GM12878 (cell line): Measurements from ENCODE around the gene SH3D19. TPM values are rescaled to one million over a fixed set of nuclear protein-coding genes. Genes with fewer than 3 reads are reported as not detected.
"Not testable (repeated sequence)": the region's sequence is repeated elsewhere in the genome, so short reads cannot be mapped to it uniquely, and the experiment has no call there.

Experiments
- ATAC-seq: fragments of 200-7000 bp; cut with Tn5 transposase; 3 replicates; pipeline ENCODE4 v1.9.1; 2020; ENCODE audit warnings: mild to moderate bottlenecking, moderate library complexity
- BruUV-seq: library from RNA; stranded (reverse); fragments of 400-500 nt; replicated peaks from 2 replicates; lab custom pipeline; 2021; lab: Mats Ljungman, UMichigan
- CTCF ChIA-PET: fragments of 300-600 bp; sonication (Branson Sonifier 250); formaldehyde crosslinking; extraction: SDS; loops from one replicate; lab custom pipeline; 2021; ENCODE audit warnings: inconsistent platforms; lab: Yijun Ruan, JAX
- POLR2A ChIA-PET: fragments of 350-600 bp; formaldehyde crosslinking; extraction: SDS; loops from one replicate; lab custom pipeline; 2021; ENCODE audit warnings: inconsistent platforms; lab: Charles Lee
- RAD21 ChIA-PET: fragments of 300-600 bp; sonication (Branson Sonifier 250); formaldehyde crosslinking; loops from one replicate; lab custom pipeline; 2023; ENCODE audit warnings: antibody characterized with exemption; ENCODE audit not compliant: unreplicated experiment; lab: Charles Lee
- SMC1A ChIA-PET: fragments of 300-600 bp; sonication (Branson Sonifier 250); formaldehyde crosslinking; loops from one replicate; lab custom pipeline; 2023; ENCODE audit not compliant: unreplicated experiment, uncharacterized antibody; lab: Charles Lee
- DNase-seq: peaks from one replicate; pipeline ENCODE4 v3.0.0-alpha.2; 2011; ENCODE audit warnings: low read depth, low spot score
- FAIRE-seq: peaks from 3 replicates; lab custom pipeline; 2011; peaks lifted over from hg19 to GRCh38; lab: Jason Lieb, UNC
- H2AFZ ChIP-seq: 2 replicates; pipeline ENCODE4 v1.6.0; 2011; ENCODE audit warnings: low read depth, low read length, control low read depth; ENCODE audit not compliant: control insufficient read depth
- H3K27ac ChIP-seq: 2 replicates; pipeline ENCODE4 v1.5.1; 2011; ENCODE audit warnings: control low read depth; ENCODE audit not compliant: control insufficient read depth, insufficient read depth
- H3K27me3 ChIP-seq, 2 experiments: replicated peaks in 1 of 2; 2 replicates each; pipeline versions ENCODE4 v1.6.0 to v1.6.1; 2011; ENCODE audit warnings: low read length in 1 of 2; ENCODE audit not compliant: control insufficient read depth in 2 of 2, insufficient read depth in 2 of 2
- H3K36me3 ChIP-seq, 2 experiments: 2 replicates each; pipeline ENCODE4 v1.5.1; 2011; ENCODE audit warnings: low read length in 1 of 2; ENCODE audit not compliant: control insufficient read depth in 2 of 2, insufficient read depth in 2 of 2
- H3K4me1 ChIP-seq: 2 replicates; pipeline ENCODE4 v1.6.1; 2011; ENCODE audit warnings: mild to moderate bottlenecking, low read length, moderate library complexity, mixed read lengths; ENCODE audit not compliant: control insufficient read depth, insufficient read depth
- H3K4me2 ChIP-seq: 2 replicates; pipeline ENCODE4 v1.6.0; 2011; ENCODE audit warnings: control low read depth; ENCODE audit not compliant: control insufficient read depth, insufficient read depth
- H3K4me3 ChIP-seq: fragments of 200-600 bp; sonication (generic); 2 replicates; pipeline ENCODE4 v1.5.1; 2016
- H3K79me2 ChIP-seq: 2 replicates; pipeline ENCODE4 v1.6.0; 2011; ENCODE audit warnings: low read length; ENCODE audit not compliant: control insufficient read depth, insufficient read depth
- H3K9ac ChIP-seq: 2 replicates; pipeline ENCODE4 v1.8.0; 2011; ENCODE audit warnings: low read length, control low read depth, mixed read lengths; ENCODE audit not compliant: control insufficient read depth, insufficient read depth
- H3K9me3 ChIP-seq: replicated peaks from 3 replicates; pipeline ENCODE4 v1.5.1; 2011; ENCODE audit warnings: mild to moderate bottlenecking, low read length; ENCODE audit not compliant: control insufficient read depth, insufficient read depth
- H4K20me1 ChIP-seq: 2 replicates; pipeline ENCODE4 v1.6.0; 2011; ENCODE audit not compliant: control insufficient read depth, insufficient read depth
- ATF2 ChIP-seq: IDR thresholded peaks from 2 replicates; pipeline ENCODE4 v1.6.1; 2012; ENCODE audit warnings: low read length, inconsistent platforms
- BACH1 ChIP-seq: fragments of 450-650 bp; IDR thresholded peaks from 2 replicates; pipeline ENCODE4 v1.6.1; 2017; ENCODE audit warnings: mild to moderate bottlenecking, borderline replicate concordance
- BCLAF1 ChIP-seq: fragments of 450-650 bp; IDR thresholded peaks from 2 replicates; pipeline ENCODE4 v1.6.1; 2017; ENCODE audit warnings: antibody characterized with exemption, mild to moderate bottlenecking, moderate library complexity
- E2F8 ChIP-seq: fragments of 450-650 bp; IDR thresholded peaks from 2 replicates; pipeline ENCODE4 v1.6.1; 2018; ENCODE audit warnings: mild to moderate bottlenecking, low read depth, moderate library complexity; ENCODE audit not compliant: partially characterized antibody
- MTA2 ChIP-seq: fragments of 450-650 bp; IDR thresholded peaks from 2 replicates; pipeline ENCODE4 v1.6.1; 2016; ENCODE audit warnings: low read depth, mild to moderate bottlenecking, moderate library complexity
- NFYB ChIP-seq: IDR thresholded peaks from 2 replicates; pipeline ENCODE4 v1.6.1; 2011; ENCODE audit warnings: low read depth, mild to moderate bottlenecking, low read length, improper control_type of control experiment, moderate library complexity; ENCODE audit not compliant: insufficient read depth
- SRF ChIP-seq, 2 experiments: IDR thresholded peaks; 2 replicates each; pipeline ENCODE4 v1.6.1; 2011; ENCODE audit warnings: low read depth in 2 of 2, low read length in 2 of 2, mild to moderate bottlenecking in 1 of 2, moderate library complexity in 1 of 2
- TBL1XR1 ChIP-seq: IDR thresholded peaks from 2 replicates; pipeline ENCODE4 v1.6.1; 2012; ENCODE audit warnings: low read depth, low read length, improper control_type of control experiment
- ZNF622 ChIP-seq: fragments of 450-650 bp; IDR thresholded peaks from 2 replicates; pipeline ENCODE4 v1.6.1; 2017; ENCODE audit warnings: mild to moderate bottlenecking, inconsistent platforms
- WGBS: methylation state at CpG from one replicate; pipeline ENCODE4 v1.1.6; 2016; ENCODE audit warnings: low lambda C conversion rate; ENCODE audit not compliant: insufficient replicate concordance, insufficient coverage; ENCODE audit errors: missing lambda C conversion rate; 5-methylcytosine and 5-hydroxymethylcytosine counted together
- in situ Hi-C: fragments of 300-500 bp; cut with MboI; formaldehyde crosslinking; loops from 9 replicates; pipeline ENCODE4 v1.14.3; 2018; ENCODE audit warnings: mixed read lengths
- intact Hi-C: fragments of 100-400 bp; cut with micrococcal nuclease; formaldehyde crosslinking; loops from one replicate; pipeline ENCODE4 v1.14.2; 2022; ENCODE audit not compliant: unreplicated experiment
- polyA plus RNA-seq, 11 experiments: library from polyadenylated mRNA; depleted of rRNA in 4 of 11; unstranded in 6 of 11; stranded (reverse) in 5 of 11; fragments of >200 nt; fragmentation: Nextera tagmentation in 4 of 11; fragmentation: Illumina TruSeq in 1 of 11; extraction: Ambion mirVana in 4 of 11; extraction: Trizol in 1 of 11; gene quantifications; 1 replicate in 1 of 11; 2 replicates in 10 of 11; pipeline versions ENCODE4 v1.2.1 to v1.2.3, GENCODE V29; 2011 to 2016; ENCODE audit warnings: inconsistent platforms in 2 of 11, missing spikeins in 2 of 11, low read depth in 1 of 11
- total RNA-seq, 4 experiments: library from RNA; depleted of rRNA in 3 of 4; stranded (reverse); fragments of >200 nt in 3 of 4; fragmentation: Illumina TruSeq in 1 of 4; extraction: Trizol in 1 of 4; gene quantifications; 2 replicates each; pipeline versions ENCODE4 v1.2.1 to v1.2.3, GENCODE V29; 2013 to 2021

Gene SH3D19
- total and polyA plus RNA-seq, 10 of the 15 experiments (the other 5 are each of a cell fraction or from before 2014, with no cell fraction given): 0.03 to 6.9 (median 0.33) TPM; not detected in 3

- H3K79me2 ChIP-seq, H3K4me3 ChIP-seq, H3K27ac ChIP-seq, RAD21 ChIA-PET, BruUV-seq, FAIRE-seq, H2AFZ ChIP-seq, H3K4me2 ChIP-seq, H4K20me1 ChIP-seq, intact Hi-C loops, H3K27me3 ChIP-seq, POLR2A ChIA-PET, SMC1A ChIA-PET, H3K4me1 ChIP-seq, H3K36me3 ChIP-seq, in situ Hi-C loops, CTCF ChIA-PET, H3K9ac ChIP-seq, DNase-seq, H3K9me3 ChIP-seq, ATAC-seq: not testable (repeated sequence)
- 89% methylated on average over 12 of the region's 28 CpGs for WGBS
Measured at GRCh38 chr4:151255226-151255625, 70.2 kb downstream of the SH3D19 start.

GRCh38 chr4:151251603-151252304, 73.7 kb downstream of the SH3D19 start:
- no peak overlapping the region for H2AFZ ChIP-seq
- H3K79me2 ChIP-seq: no peaks in the 10 kb centered on the region
- ChIA-PET POLR2A (no interaction called here), CTCF (no interaction called here), SMC1A (no interaction called here), RAD21 (no interaction called here)
- no peak overlapping the region for H3K9ac ChIP-seq
- no peaks in the 10 kb centered on the region for H3K36me3 ChIP-seq
- H3K27ac ChIP-seq: no peak overlapping the region
- ATAC-seq (no peak), FAIRE-seq (no peak), DNase-seq (no peak)
- H3K4me1 ChIP-seq: no peaks in the 10 kb centered on the region
- BruUV-seq: no TSS peak
- H3K9me3 ChIP-seq: no peaks in the 10 kb centered on the region
- no peak overlapping the region for H3K4me3 ChIP-seq
- H3K27me3 ChIP-seq: no peaks in the 10 kb centered on the region
- H3K4me2 ChIP-seq: no peak overlapping the region
- in situ Hi-C loops: no loop called here
- no peaks in the 10 kb centered on the region for H4K20me1 ChIP-seq
- 0% methylated on average over 2 of the region's 2 CpGs for WGBS
- intact Hi-C loops: no loop called here
- TF ChIP-seq E2F8: no peak
- no peak for TF ChIP-seq SRF (IDR thresholded peaks at IDR 0.05; ENCODE audit: low read depth in 2 of 2, low read length in 2 of 2)
- TF ChIP-seq BACH1: no peak
- no peak for TF ChIP-seq NFYB
- no peak for TF ChIP-seq BCLAF1
- no peak for TF ChIP-seq TBL1XR1
- TF ChIP-seq MTA2: no peak
- TF ChIP-seq ZNF622: no peak
- no peak for TF ChIP-seq ATF2
